Common myeloid progenitor, CD34-positive (primary cell): ENCODE data around the gene TRAPPC11.

Experiments
- CTCF ChIA-PET: fragments of 350-600 bp; sonication (Branson Sonifier 250); formaldehyde crosslinking; loops from one replicate; lab custom pipeline; 2021; ENCODE audit warnings: antibody characterized with exemption; lab: Charles Lee
- POLR2A ChIA-PET: fragments of 350-600 bp; sonication (Branson Sonifier 250); formaldehyde crosslinking; loops from one replicate; lab custom pipeline; 2021; ENCODE audit warnings: antibody characterized with exemption; lab: Charles Lee
- DNase-seq, 3 donors: peaks; one replicate each; pipeline versions ENCODE4 v3.0.0 to v3.0.0-alpha.2; 2013
- H3K27ac ChIP-seq, 2 experiments: 1 replicate in 1 of 2; 2 replicates in 1 of 2; pipeline ENCODE4 v1.7.0; 2013; ENCODE audit warnings: inconsistent platforms in 2 of 2, low read length in 2 of 2, mild to moderate bottlenecking in 2 of 2, low read depth in 1 of 2, moderate library complexity in 1 of 2; ENCODE audit not compliant: severe bottlenecking in 2 of 2, insufficient read depth in 1 of 2, poor library complexity in 1 of 2
- H3K27me3 ChIP-seq, 5 experiments: replicated peaks in 2 of 5; 1 replicate in 3 of 5; 2 replicates in 2 of 5; pipeline versions ENCODE4 v1.6.1 to v1.7.0; 2013; ENCODE audit warnings: low read length in 4 of 5, mild to moderate bottlenecking in 2 of 5, moderate library complexity in 2 of 5, inconsistent platforms in 1 of 5; ENCODE audit not compliant: insufficient read depth in 5 of 5, control insufficient read depth in 4 of 5
- H3K36me3 ChIP-seq, 4 experiments: 1 replicate in 2 of 4; 2 replicates in 2 of 4; pipeline versions ENCODE4 v1.6.1 to v1.7.0; 2013; ENCODE audit warnings: low read length in 3 of 4, control low read depth in 1 of 4, mild to moderate bottlenecking in 1 of 4; ENCODE audit not compliant: control insufficient read depth in 4 of 4, insufficient read depth in 4 of 4
- H3K4me1 ChIP-seq, 4 experiments: 1 replicate in 3 of 4; 2 replicates in 1 of 4; pipeline versions ENCODE4 v1.6.1 to v1.7.1; 2013; ENCODE audit warnings: low read length in 3 of 4, mild to moderate bottlenecking in 3 of 4, control low read depth in 1 of 4, inconsistent platforms in 1 of 4, moderate library complexity in 1 of 4; ENCODE audit not compliant: control insufficient read depth in 4 of 4, insufficient read depth in 4 of 4; ENCODE audit errors: control extremely low read depth in 1 of 4
- H3K4me3 ChIP-seq, 7 experiments: 1 replicate in 4 of 7; 2 replicates in 3 of 7; pipeline versions ENCODE4 v1.5.1 to v1.7.0; 2013; ENCODE audit warnings: mild to moderate bottlenecking in 7 of 7, low read length in 6 of 7, moderate library complexity in 6 of 7, inconsistent platforms in 2 of 7, low read depth in 2 of 7, control low read depth in 1 of 7; ENCODE audit not compliant: insufficient read depth in 4 of 7, control insufficient read depth in 1 of 7; ENCODE audit errors: extremely low read depth in 1 of 7
- H3K9me3 ChIP-seq, 5 experiments: 1 replicate in 4 of 5; 2 replicates in 1 of 5; pipeline versions ENCODE4 v1.6.1 to v1.7.1; 2013; ENCODE audit warnings: low read length in 4 of 5, mild to moderate bottlenecking in 2 of 5, inconsistent platforms in 1 of 5, low read depth in 1 of 5, moderate library complexity in 1 of 5; ENCODE audit not compliant: control insufficient read depth in 4 of 5, insufficient read depth in 2 of 5; ENCODE audit errors: control extremely low read depth in 1 of 5
- WGBS: methylation state at CpG from one replicate; pipeline ENCODE4 v1.1.5; 2013; ENCODE audit not compliant: insufficient coverage; 5-methylcytosine and 5-hydroxymethylcytosine counted together

Gene TRAPPC11

GRCh38 chr4:183751106-183751505, 92.0 kb downstream of the TRAPPC11 start:
- H3K9me3 ChIP-seq = peaks cover 0 to 13% (median 3%) of the 10 kb centered on the region in 5 experiments
- no CpG with 5 or more reads among the region's 4 CpGs for WGBS
- no peak overlapping the region for H3K4me3 ChIP-seq
- H3K36me3 ChIP-seq = no peaks in the 10 kb centered on the region
- peaks cover 0 to 2% (median 0%) of the 10 kb centered on the region in 5 experiments for H3K27me3 ChIP-seq
- ChIA-PET POLR2A (no interaction called here), CTCF (no interaction called here)
- H3K4me1 ChIP-seq = no peaks in the 10 kb centered on the region
- no peak for DNase-seq
- no peak overlapping the region for H3K27ac ChIP-seq

DNA sequence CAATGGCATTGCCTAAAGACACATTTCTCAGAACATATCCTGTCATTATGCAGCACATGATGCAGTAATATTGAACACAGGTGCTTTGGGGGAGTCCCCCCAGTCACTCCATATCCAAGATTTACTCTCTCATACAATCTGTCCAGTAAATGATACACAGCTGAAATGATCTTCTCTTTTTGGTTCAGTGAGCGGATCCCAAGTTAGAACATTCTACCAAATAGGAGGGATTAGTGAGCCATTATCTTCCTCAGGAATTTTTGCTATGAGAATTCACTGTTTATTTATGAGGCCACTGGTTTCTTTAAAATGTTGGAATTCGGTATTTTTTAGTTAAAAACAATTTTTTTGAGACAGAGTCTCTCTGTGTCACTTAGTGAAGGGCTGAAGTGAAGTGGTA, 96.5 kb downstream of the TRAPPC11 start:
- Histone ChIP-seq H3K4me1 (no peaks in the 10 kb centered on the region), H3K36me3 (no peaks in the 10 kb centered on the region), H3K9me3 (peaks cover 0 to 9% (median 0%) of the 10 kb centered on the region in 5 experiments), H3K4me3 (no peak overlapping the region), H3K27me3 (peaks cover 0 to 2% (median 0%) of the 10 kb centered on the region in 5 experiments), H3K27ac (no peak overlapping the region)
- 80% methylated on average over 1 of the region's 2 CpGs for WGBS
- CTCF ChIA-PET = no interaction called here
- DNase-seq = no peak
- POLR2A ChIA-PET = no interaction called here

- Histone ChIP-seq H3K4me1 (no peaks in the 10 kb centered on the region), H3K36me3 (no peaks in the 10 kb centered on the region), H3K9me3 (peaks cover 0 to under 1% (median 0%) of the 10 kb centered on the region in 5 experiments), H3K4me3 (no peak overlapping the region), H3K27me3 (peaks cover 0 to 2% (median 0%) of the 10 kb centered on the region in 5 experiments), H3K27ac (no peak overlapping the region)
- WGBS = 98% methylated on average over 7 of the region's 10 CpGs
- no peak for DNase-seq
- ChIA-PET POLR2A (interaction anchor here (0.6 kb wide), 1 partner anchor 26 kb away, joined by 3 read pairs; no protein-coding TSS in a partner anchor), CTCF (no interaction called here)
Observed at GRCh38 chr4:183757060-183757459, 98.0 kb downstream of the TRAPPC11 start.

- H3K9me3 ChIP-seq = no peaks in the 10 kb centered on the region
- 74% methylated on average over 19 of the region's 29 CpGs for WGBS
- H3K4me3 ChIP-seq = no peak overlapping the region
- POLR2A ChIA-PET = interaction anchor here (0.6 kb wide), 1 partner anchor 145 kb away, joined by 3 read pairs; no protein-coding TSS in a partner anchor
- H3K36me3 ChIP-seq = no peaks in the 10 kb centered on the region
- no peak overlapping the region for H3K27ac ChIP-seq
- peak in 1 of 3 donors; percentile 24 for DNase-seq
- no peaks in the 10 kb centered on the region for H3K4me1 ChIP-seq
- no peaks in the 10 kb centered on the region for H3K27me3 ChIP-seq
- CTCF ChIA-PET = no interaction called here
Observed at GRCh38 chr4:183758061-183758757, 99.1 kb downstream of the TRAPPC11 start.

DNA sequence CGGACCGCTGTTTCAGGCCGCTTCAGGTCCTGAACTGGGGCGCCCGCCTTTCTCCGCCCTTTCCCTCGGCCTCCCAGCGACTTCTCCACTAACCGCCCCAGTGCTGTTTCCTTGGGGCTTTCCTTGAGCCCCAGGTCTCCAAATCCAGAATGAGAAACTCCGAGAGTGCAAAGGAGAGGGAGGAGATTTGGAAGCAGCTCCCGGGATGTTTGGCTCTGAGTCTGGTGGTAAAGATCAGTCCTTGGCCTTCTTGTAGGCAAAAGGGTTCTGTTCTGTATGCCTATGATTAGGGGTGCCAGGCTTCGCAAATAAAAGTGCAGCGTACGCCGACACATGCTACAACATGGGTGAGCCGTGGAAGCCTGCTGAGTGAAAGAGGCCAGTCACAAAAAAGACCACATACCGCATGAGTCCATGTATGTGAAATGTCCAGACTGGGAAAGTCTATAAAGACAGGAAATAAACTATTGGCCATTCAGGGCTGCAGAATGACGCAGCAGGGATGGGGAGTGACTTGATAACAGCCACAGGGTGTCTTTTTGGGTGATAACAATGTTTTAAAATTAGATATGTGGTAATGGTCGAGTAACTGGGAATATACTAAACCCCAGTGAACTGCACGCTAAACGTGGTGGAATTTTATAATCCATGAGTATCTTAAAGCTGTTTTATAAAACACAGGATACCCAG, 99.8 kb downstream of the TRAPPC11 start:
- no peak for DNase-seq
- ChIA-PET POLR2A (no interaction called here), CTCF (no interaction called here)
- Histone ChIP-seq H3K9me3 (no peaks in the 10 kb centered on the region), H3K27ac (no peak overlapping the region), H3K4me1 (no peaks in the 10 kb centered on the region), H3K27me3 (no peaks in the 10 kb centered on the region), H3K4me3 (no peak overlapping the region), H3K36me3 (no peaks in the 10 kb centered on the region)
- WGBS = 95% methylated on average over 16 of the region's 21 CpGs

DNA sequence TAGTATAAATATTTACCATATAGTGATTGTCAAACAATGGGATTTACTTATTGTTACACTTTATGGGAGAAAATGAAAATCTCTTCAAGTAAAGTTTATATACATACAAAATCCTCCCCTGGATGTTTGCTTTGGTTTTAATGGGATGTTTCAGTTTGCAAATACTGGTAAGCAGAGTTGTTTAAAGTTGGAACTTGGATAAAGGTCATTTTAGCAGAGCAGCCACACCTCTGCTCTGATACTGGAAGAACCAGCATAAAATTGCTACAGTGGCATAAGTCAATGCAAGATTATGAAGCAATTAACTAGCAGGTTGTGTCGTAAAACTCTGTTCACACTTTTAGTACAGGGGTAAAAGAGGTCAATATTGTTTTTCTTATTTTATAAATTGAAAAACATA, 101.2 kb downstream of the TRAPPC11 start:
- no peaks in the 10 kb centered on the region for H3K36me3 ChIP-seq
- CTCF ChIA-PET = no interaction called here
- no peaks in the 10 kb centered on the region for H3K27me3 ChIP-seq
- POLR2A ChIA-PET = no interaction called here
- H3K9me3 ChIP-seq = no peaks in the 10 kb centered on the region
- no peak overlapping the region for H3K4me3 ChIP-seq
- no peak for DNase-seq
- H3K4me1 ChIP-seq = peaks cover 0 to 4% (median 2%) of the 10 kb centered on the region in 4 experiments
- H3K27ac ChIP-seq = no peak overlapping the region
- WGBS = no CpG with 5 or more reads among the region's 1 CpG
